HL-60 (cell line): ENCODE data around the gene BCL2A1.

Source experiments
- DNase-seq, 2 experiments: peaks; one replicate each; pipeline ENCODE4 v3.0.0-alpha.2; 2010 to 2020; ENCODE audit warnings: low read depth in 1 of 2, low spot score in 1 of 2
- H3K27ac ChIP-seq: fragments of 250-450 bp; sonication (Bioruptor Pico); replicated peaks from 2 replicates; pipeline ENCODE4 v1.5.1; 2020; ENCODE audit warnings: mild to moderate bottlenecking, moderate library complexity
- H3K27me3 ChIP-seq: fragments of 250-450 bp; sonication (Bioruptor Pico); 2 replicates; pipeline ENCODE4 v1.5.1; 2021; ENCODE audit warnings: mild to moderate bottlenecking, moderate library complexity; ENCODE audit not compliant: insufficient read depth, poor library complexity, severe bottlenecking
- H3K4me3 ChIP-seq: replicated peaks from 2 replicates; pipeline ENCODE4 v1.5.1; 2011; ENCODE audit warnings: mild to moderate bottlenecking, control low read depth, low read length; ENCODE audit not compliant: insufficient read depth
- CTCF ChIP-seq: IDR thresholded peaks from one replicate; pipeline ENCODE4 v1.5.1; 2011; ENCODE audit warnings: low read length, control low read depth, inconsistent platforms; ENCODE audit not compliant: insufficient read depth
- GABPA ChIP-seq: IDR thresholded peaks from 2 replicates; pipeline ENCODE4 v1.6.1; 2012; ENCODE audit warnings: low read depth
- POLR2AphosphoS5 ChIP-seq: IDR thresholded peaks from 2 replicates; pipeline ENCODE4 v1.6.1; 2012; ENCODE audit warnings: low read depth
- REST ChIP-seq: IDR thresholded peaks from 2 replicates; pipeline ENCODE4 v1.6.1; 2012; ENCODE audit warnings: low read depth; ENCODE audit not compliant: insufficient replicate concordance
- SPI1 ChIP-seq: IDR thresholded peaks from 2 replicates; pipeline ENCODE4 v1.6.1; 2012; ENCODE audit warnings: low read depth, mild to moderate bottlenecking, borderline replicate concordance

Gene BCL2A1

GRCh38 chr15:79956354-79956939 lies 14.5 kb downstream of the BCL2A1 start:
- DNase-seq = no peak
- no peak overlapping the region for H3K4me3 ChIP-seq
- TF ChIP-seq POLR2AphosphoS5 (no peak), SPI1 (no peak), GABPA (no peak), CTCF (no peak), REST (no peak)
- no peak overlapping the region for H3K27ac ChIP-seq
- no peaks in the 10 kb centered on the region for H3K27me3 ChIP-seq

- H3K27ac ChIP-seq = peak overlapping the region; percentile 70
Measured at GRCh38 chr15:79954661-79955060, 16.3 kb downstream of the BCL2A1 start.

More at GRCh38 chr15:79954661-79955060, 16.3 kb downstream of the BCL2A1 start:
- peak in 1 of 2 experiments; percentile 69 for DNase-seq
- peak; percentile 75; the same call in 1 of the 2 replicates for TF ChIP-seq SPI1
- TF ChIP-seq POLR2AphosphoS5 = no peak
- no peak for TF ChIP-seq GABPA
- TF ChIP-seq REST = no peak
- TF ChIP-seq CTCF = no peak
- no peak overlapping the region for H3K4me3 ChIP-seq
- H3K27me3 ChIP-seq = no peaks in the 10 kb centered on the region
